Cardiac muscle cell (in vitro differentiated cells and primary cell): Measurements from ENCODE around the gene SCN4A. TPM values are rescaled to one million over a fixed set of nuclear protein-coding genes. Genes with fewer than 3 reads are reported as not detected.

ENCODE experiments used
- DNase-seq, 2 donors: peaks; one replicate each; pipeline versions ENCODE4 v3.0.0 to v3.0.0-alpha.2; 2010 to 2017; ENCODE audit warnings: low read depth in 1 of 2, low spot score in 1 of 2
- H3K27ac ChIP-seq: fragments of 200-600 bp; sonication (generic); 2 replicates; pipeline ENCODE4 v1.5.1; 2016
- H3K27me3 ChIP-seq: fragments of 200-600 bp; sonication (generic); 2 replicates; pipeline ENCODE4 v1.6.0; 2016; ENCODE audit warnings: control low read depth
- H3K36me3 ChIP-seq: fragments of 200-600 bp; sonication (generic); 2 replicates; pipeline ENCODE4 v1.5.1; 2016; ENCODE audit warnings: control low read depth
- H3K4me1 ChIP-seq: fragments of 200-600 bp; sonication (generic); 2 replicates; pipeline ENCODE4 v1.8.1; 2017; ENCODE audit warnings: low read depth, mild to moderate bottlenecking, mixed run types
- H3K4me3 ChIP-seq: fragments of 200-600 bp; sonication (generic); 2 replicates; pipeline ENCODE4 v1.5.1; 2016; ENCODE audit warnings: mild to moderate bottlenecking
- H3K9me3 ChIP-seq: fragments of 200-600 bp; sonication (generic); 2 replicates; pipeline ENCODE4 v1.5.1; 2017; ENCODE audit warnings: low read depth, mild to moderate bottlenecking, control low read depth
- CTCF ChIP-seq: IDR thresholded peaks from 2 replicates; pipeline ENCODE4 v1.5.1; 2012; ENCODE audit warnings: low read depth, mild to moderate bottlenecking, low read length
- polyA plus RNA-seq: library from polyadenylated mRNA; unstranded; fragments of >200 nt; fragmentation: Nextera tagmentation; extraction: Ambion mirVana; gene quantifications from 2 replicates; pipeline ENCODE4 v1.2.1, GENCODE V29; 2016
- total RNA-seq: library from RNA; depleted of rRNA; stranded (reverse); fragments of >200 nt; gene quantifications from 2 replicates; pipeline ENCODE4 v1.2.3, GENCODE V29; 2016

SCN4A gene
- total and polyA plus RNA-seq, 2 experiments from 2014 or later: 0.63 TPM; not detected in 1

- Histone ChIP-seq H3K4me3 (no peak overlapping the region), H3K27me3 (no peaks in the 10 kb centered on the region), H3K9me3 (no peaks in the 10 kb centered on the region), H3K4me1 (no peaks in the 10 kb centered on the region), H3K27ac (no peak overlapping the region), H3K36me3 (no peaks in the 10 kb centered on the region)
- peak in 1 of 2 donors; percentile 14 for DNase-seq
- TF ChIP-seq CTCF: no peak
Measured at GRCh38 chr17:63929860-63930766, 42.6 kb downstream of the SCN4A start.

- Histone ChIP-seq H3K4me3 (no peak overlapping the region), H3K27ac (no peak overlapping the region), H3K27me3 (no peaks in the 10 kb centered on the region), H3K4me1 (no peaks in the 10 kb centered on the region), H3K9me3 (no peaks in the 10 kb centered on the region), H3K36me3 (no peaks in the 10 kb centered on the region)
- no peak for DNase-seq
- no peak for TF ChIP-seq CTCF
Measured at GRCh38 chr17:63928966-63929695, 43.6 kb downstream of the SCN4A start.

- H3K4me1 ChIP-seq: no peaks in the 10 kb centered on the region
- no peaks in the 10 kb centered on the region for H3K36me3 ChIP-seq
- DNase-seq: no peak
- H3K27ac ChIP-seq: no peak overlapping the region
- H3K27me3 ChIP-seq: no peaks in the 10 kb centered on the region
- no peak overlapping the region for H3K4me3 ChIP-seq
- no peak for TF ChIP-seq CTCF
- no peaks in the 10 kb centered on the region for H3K9me3 ChIP-seq
Measured at GRCh38 chr17:63928172-63928666, 44.5 kb downstream of the SCN4A start.

- no peaks in the 10 kb centered on the region for H3K9me3 ChIP-seq
- no peaks in the 10 kb centered on the region for H3K4me1 ChIP-seq
- DNase-seq: no peak
- H3K27me3 ChIP-seq: no peaks in the 10 kb centered on the region
- no peak overlapping the region for H3K27ac ChIP-seq
- no peak for TF ChIP-seq CTCF
- H3K4me3 ChIP-seq: no peak overlapping the region
- H3K36me3 ChIP-seq: no peaks in the 10 kb centered on the region
Measured at GRCh38 chr17:63927464-63928171, 45.1 kb downstream of the SCN4A start.

GRCh38 chr17:63926164-63926563 lies 46.6 kb downstream of the SCN4A start:
- Histone ChIP-seq H3K27ac (no peak overlapping the region), H3K4me3 (no peak overlapping the region), H3K4me1 (no peaks in the 10 kb centered on the region), H3K9me3 (no peaks in the 10 kb centered on the region), H3K27me3 (no peaks in the 10 kb centered on the region), H3K36me3 (no peaks in the 10 kb centered on the region)
- no peak for DNase-seq
- TF ChIP-seq CTCF: no peak
